ENCODE measurements around the gene FAM117B. TPM values are rescaled to one million over a fixed set of nuclear protein-coding genes. Genes with fewer than 3 reads are reported as not detected.

Gene FAM117B
- total and polyA plus RNA-seq, 4 donors = 0.65 to 3.4 (median 2.4) TPM

DNA sequence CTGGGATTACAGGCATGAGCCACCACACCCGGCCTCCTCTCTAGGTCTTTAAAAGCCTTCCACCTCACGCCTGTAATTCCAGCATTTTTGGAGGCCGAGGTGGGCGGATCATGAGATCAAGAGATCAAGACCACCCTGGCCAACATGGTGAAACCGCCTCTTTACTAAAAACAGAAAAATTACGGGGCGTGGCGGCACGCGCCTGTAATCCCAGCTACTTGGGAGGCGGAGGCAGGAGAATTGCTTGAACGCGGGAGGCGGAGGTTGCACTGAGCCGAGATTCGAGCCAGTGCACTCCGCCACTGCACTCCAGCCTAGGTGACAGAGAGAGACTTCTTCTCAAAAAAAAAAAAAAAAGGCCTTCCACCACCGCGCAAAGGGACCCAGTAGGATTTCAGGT lies 1.3 kb upstream of the FAM117B start:
- H3K9ac ChIP-seq (ENCODE audit: low read depth in 1 of 2, low read length in 2 of 2) = no peak overlapping the region
- TF ChIP-seq RXRA (IDR thresholded peaks at IDR 0.05) = no peak
- no peak for TF ChIP-seq HNF4G (IDR thresholded peaks at IDR 0.05)
- no peak for TF ChIP-seq CTCF (IDR thresholded peaks at IDR 0.05; ENCODE audit: low read depth, low read length, missing input control)
- no peak for TF ChIP-seq FOXA2 (IDR thresholded peaks at IDR 0.05)
- TF ChIP-seq HNF4A (conservative IDR thresholded peaks at IDR 0.05) = no peak
- TF ChIP-seq, protein P1, sequence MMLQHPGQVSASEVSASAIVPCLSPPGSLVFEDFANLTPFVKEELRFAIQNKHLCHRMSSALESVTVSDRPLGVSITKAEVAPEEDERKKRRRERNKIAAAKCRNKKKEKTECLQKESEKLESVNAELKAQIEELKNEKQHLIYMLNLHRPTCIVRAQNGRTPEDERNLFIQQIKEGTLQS (IDR thresholded peaks at IDR 0.05) = no peak
- TF ChIP-seq TAF1 (conservative IDR thresholded peaks at IDR 0.05) = no peak
- no peak for TF ChIP-seq GABPA (IDR thresholded peaks at IDR 0.05 in 1 of 2, conservative IDR thresholded peaks at IDR 0.05 in 1 of 2)
- no peak for TF ChIP-seq JUND (IDR thresholded peaks at IDR 0.05)
- no peak for TF ChIP-seq FOXA1 (IDR thresholded peaks at IDR 0.05)
- no peak for TF ChIP-seq SP1 (IDR thresholded peaks at IDR 0.05)
- TF ChIP-seq, protein P2, sequence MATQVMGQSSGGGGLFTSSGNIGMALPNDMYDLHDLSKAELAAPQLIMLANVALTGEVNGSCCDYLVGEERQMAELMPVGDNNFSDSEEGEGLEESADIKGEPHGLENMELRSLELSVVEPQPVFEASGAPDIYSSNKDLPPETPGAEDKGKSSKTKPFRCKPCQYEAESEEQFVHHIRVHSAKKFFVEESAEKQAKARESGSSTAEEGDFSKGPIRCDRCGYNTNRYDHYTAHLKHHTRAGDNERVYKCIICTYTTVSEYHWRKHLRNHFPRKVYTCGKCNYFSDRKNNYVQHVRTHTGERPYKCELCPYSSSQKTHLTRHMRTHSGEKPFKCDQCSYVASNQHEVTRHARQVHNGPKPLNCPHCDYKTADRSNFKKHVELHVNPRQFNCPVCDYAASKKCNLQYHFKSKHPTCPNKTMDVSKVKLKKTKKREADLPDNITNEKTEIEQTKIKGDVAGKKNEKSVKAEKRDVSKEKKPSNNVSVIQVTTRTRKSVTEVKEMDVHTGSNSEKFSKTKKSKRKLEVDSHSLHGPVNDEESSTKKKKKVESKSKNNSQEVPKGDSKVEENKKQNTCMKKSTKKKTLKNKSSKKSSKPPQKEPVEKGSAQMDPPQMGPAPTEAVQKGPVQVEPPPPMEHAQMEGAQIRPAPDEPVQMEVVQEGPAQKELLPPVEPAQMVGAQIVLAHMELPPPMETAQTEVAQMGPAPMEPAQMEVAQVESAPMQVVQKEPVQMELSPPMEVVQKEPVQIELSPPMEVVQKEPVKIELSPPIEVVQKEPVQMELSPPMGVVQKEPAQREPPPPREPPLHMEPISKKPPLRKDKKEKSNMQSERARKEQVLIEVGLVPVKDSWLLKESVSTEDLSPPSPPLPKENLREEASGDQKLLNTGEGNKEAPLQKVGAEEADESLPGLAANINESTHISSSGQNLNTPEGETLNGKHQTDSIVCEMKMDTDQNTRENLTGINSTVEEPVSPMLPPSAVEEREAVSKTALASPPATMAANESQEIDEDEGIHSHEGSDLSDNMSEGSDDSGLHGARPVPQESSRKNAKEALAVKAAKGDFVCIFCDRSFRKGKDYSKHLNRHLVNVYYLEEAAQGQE (IDR thresholded peaks at IDR 0.05) = no peak
- TF ChIP-seq, protein P3, sequence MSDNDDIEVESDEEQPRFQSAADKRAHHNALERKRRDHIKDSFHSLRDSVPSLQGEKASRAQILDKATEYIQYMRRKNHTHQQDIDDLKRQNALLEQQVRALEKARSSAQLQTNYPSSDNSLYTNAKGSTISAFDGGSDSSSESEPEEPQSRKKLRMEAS (IDR thresholded peaks at IDR 0.05) = no peak
- TF ChIP-seq NR2F2 (IDR thresholded peaks at IDR 0.05) = no peak
- TF ChIP-seq YY1 (IDR thresholded peaks at IDR 0.05) = no peak
- TF ChIP-seq EGR1 (IDR thresholded peaks at IDR 0.05; ENCODE audit: low read depth in 2 of 2) = no peak
- TF ChIP-seq RAD21 (IDR thresholded peaks at IDR 0.05) = no peak
- TF ChIP-seq, protein P4, sequence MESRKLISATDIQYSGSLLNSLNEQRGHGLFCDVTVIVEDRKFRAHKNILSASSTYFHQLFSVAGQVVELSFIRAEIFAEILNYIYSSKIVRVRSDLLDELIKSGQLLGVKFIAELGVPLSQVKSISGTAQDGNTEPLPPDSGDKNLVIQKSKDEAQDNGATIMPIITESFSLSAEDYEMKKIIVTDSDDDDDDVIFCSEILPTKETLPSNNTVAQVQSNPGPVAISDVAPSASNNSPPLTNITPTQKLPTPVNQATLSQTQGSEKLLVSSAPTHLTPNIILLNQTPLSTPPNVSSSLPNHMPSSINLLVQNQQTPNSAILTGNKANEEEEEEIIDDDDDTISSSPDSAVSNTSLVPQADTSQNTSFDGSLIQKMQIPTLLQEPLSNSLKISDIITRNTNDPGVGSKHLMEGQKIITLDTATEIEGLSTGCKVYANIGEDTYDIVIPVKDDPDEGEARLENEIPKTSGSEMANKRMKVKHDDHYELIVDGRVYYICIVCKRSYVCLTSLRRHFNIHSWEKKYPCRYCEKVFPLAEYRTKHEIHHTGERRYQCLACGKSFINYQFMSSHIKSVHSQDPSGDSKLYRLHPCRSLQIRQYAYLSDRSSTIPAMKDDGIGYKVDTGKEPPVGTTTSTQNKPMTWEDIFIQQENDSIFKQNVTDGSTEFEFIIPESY (IDR thresholded peaks at IDR 0.05) = no peak
- DNase-seq (ENCODE audit: low spot score) = no peak
- WGBS = 98% methylated on average over 19 of the region's 19 CpGs
- H3K4me1 ChIP-seq (ENCODE audit: control insufficient read depth in 4 of 4, insufficient read depth in 4 of 4, low read length in 3 of 4) = peaks cover 2 to 14% (median 6%) of the 10 kb centered on the region in 4 donors
- H3K4me3 ChIP-seq (ENCODE audit: low read depth in 1 of 3, low read length in 3 of 3) = no peak overlapping the region
- H3K36me3 ChIP-seq (ENCODE audit: control insufficient read depth in 4 of 4, insufficient read depth in 3 of 4, low read depth in 1 of 4, low read length in 3 of 4) = no peaks in the 10 kb centered on the region
- H3K27me3 ChIP-seq (ENCODE audit: control insufficient read depth in 4 of 4, insufficient read depth in 4 of 4, low read length in 3 of 4) = no peaks in the 10 kb centered on the region
- no peak overlapping the region for H3K27ac ChIP-seq (ENCODE audit: low read depth in 1 of 2, low read length in 2 of 2)
- no peaks in the 10 kb centered on the region for H3K9me3 ChIP-seq (ENCODE audit: control insufficient read depth in 4 of 4, low read length in 3 of 4)
